SK-N-MC (cell line): ENCODE results near the gene BNIP3.
"Not testable (repeated sequence)": the region's sequence is repeated elsewhere in the genome, so short reads cannot be mapped to it uniquely, and the experiment has no call there.

Source experiments
- DNase-seq: peaks from one replicate; pipeline ENCODE4 v3.0.0-alpha.2; 2011; ENCODE audit warnings: low read depth, low spot score
- H3K27ac ChIP-seq: fragments of 200-600 bp; sonication (generic); 2 replicates; pipeline ENCODE4 v1.5.1; 2016; ENCODE audit warnings: mixed run types
- H3K36me3 ChIP-seq: fragments of 200-600 bp; sonication (generic); 2 replicates; pipeline ENCODE4 v1.6.1; 2017; ENCODE audit warnings: antibody characterized with exemption, low read length, mixed read lengths; ENCODE audit not compliant: insufficient read depth
- H3K4me3 ChIP-seq: fragments of 200-600 bp; sonication (generic); 2 replicates; pipeline ENCODE4 v1.5.1; 2016
- H3K9ac ChIP-seq: fragments of 200-600 bp; sonication (generic); 2 replicates; pipeline ENCODE4 v1.8.0; 2017; ENCODE audit warnings: mixed run types, mixed read lengths; ENCODE audit not compliant: insufficient read length
- H3K9me3 ChIP-seq: fragments of 200-600 bp; sonication (generic); 2 replicates; pipeline ENCODE4 v1.6.1; 2017; ENCODE audit warnings: low read depth, mild to moderate bottlenecking, antibody characterized with exemption, low read length, moderate library complexity, mixed read lengths
- EZH2 ChIP-seq: fragments of 200-600 bp; sonication (generic); IDR thresholded peaks from one replicate; pipeline ENCODE4 v1.6.1; 2017; ENCODE audit warnings: antibody characterized with exemption
- FOXP2 ChIP-seq: optimal IDR thresholded peaks from 2 replicates; pipeline ENCODE3; 2011; ENCODE audit warnings: mild to moderate bottlenecking, moderate library complexity; ENCODE audit not compliant: insufficient read depth; ENCODE audit errors: extremely low read length, control extremely low read depth
- POLR2AphosphoS5 ChIP-seq: IDR thresholded peaks from 2 replicates; pipeline ENCODE4 v1.6.1; 2012; ENCODE audit warnings: mild to moderate bottlenecking, low read depth, low read length, borderline replicate concordance

Gene BNIP3

DNA sequence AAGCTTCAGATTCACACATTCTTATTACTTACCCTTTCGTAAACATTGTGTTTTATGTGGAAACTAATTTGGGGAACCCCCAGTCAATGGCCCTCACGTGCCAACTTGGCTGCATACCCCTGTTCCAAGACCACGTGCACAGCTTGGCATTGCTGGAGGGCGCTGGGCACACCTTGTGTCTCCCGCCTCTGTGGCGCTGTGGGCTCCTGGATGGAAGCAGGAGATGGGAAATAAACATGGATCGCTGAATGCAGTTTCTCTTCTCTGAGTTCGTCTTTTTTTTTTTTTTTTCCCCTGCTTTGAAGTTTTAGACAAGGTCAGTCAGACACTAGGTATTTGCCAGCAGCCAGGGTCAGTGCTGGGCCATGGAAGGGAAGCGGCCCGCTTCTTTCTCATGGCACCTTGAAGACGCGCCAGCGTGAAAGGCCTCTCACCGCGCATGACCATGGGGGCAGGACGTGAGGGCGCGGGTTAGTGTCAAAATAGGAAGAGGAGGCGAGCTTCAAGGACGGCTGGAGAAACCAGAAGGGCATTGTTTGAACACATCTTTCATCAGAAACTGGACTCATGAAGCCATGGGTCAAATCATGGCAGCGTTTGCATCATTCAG is 27.3 kb downstream of the BNIP3 start:
- H3K9me3 ChIP-seq, result no peaks in the 10 kb centered on the region
- no peak overlapping the region for H3K27ac ChIP-seq
- peaks cover 5% of the 10 kb centered on the region; the same call in 1 of the 2 replicates for H3K36me3 ChIP-seq
- TF ChIP-seq EZH2, result no peak
- TF ChIP-seq FOXP2, result no peak
- TF ChIP-seq POLR2AphosphoS5, result no peak
- no peak for DNase-seq
- no peak overlapping the region for H3K4me3 ChIP-seq
- no peak overlapping the region for H3K9ac ChIP-seq

DNA sequence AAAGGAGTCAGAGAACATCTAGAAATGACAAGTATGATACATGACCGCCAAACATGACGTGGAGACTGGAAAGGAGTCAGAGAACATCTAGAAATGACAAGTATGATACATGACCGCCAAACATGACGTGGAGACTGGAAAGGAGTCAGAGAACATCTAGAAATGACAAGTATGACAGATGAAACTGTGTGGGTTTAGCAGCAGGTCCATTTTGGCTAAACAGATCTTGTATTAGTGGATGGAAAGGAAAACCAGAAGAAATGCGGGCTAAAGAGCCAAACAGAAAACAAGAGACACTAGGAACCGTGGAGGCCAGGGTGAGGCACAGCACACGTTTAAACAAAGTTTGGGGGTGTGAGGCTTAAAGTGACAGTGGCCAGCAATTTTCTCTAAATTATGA is 31.8 kb downstream of the BNIP3 start:
- not testable (repeated sequence) for H3K27ac ChIP-seq, H3K4me3 ChIP-seq

DNA sequence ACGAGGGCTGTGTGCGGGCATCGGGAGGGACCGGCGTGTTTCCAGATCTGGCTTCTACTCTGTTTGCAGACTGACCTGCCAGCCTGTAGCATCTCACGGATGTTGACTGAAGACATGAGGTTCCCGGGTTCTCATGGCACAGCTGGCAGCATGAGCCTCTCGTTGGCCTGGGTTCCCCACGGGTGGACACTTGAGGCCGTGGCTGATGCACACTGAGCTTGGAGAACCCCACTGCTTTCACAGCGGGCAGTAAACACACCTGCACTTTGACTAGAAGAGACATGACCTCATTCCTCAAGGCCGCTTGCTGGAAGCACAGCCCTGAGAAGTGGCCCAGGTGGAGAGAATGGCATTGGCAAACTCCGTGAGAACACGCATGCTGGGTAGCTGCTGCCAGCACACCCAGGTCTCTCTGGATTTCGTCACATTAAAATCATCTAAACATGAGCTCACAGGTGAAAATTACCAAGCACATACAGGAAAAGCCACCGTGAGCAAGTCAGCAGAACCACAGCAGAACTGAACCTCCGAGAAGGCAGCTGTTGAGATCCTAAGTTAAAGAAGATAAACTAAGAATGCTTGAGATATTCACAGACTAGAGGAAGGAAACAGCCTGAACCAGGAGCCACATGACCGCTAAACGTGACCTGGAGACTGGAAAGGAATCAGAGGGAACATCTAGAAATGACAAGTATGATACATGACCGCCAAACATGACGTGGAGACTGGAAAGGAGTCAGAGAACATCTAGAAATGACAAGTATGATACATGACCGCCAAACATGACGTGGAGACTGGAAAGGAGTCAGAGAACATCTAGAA is 32.5 kb downstream of the BNIP3 start:
- Histone ChIP-seq H3K36me3 (peaks cover 11% of the 10 kb centered on the region; the same call in 1 of the 2 replicates), H3K4me3 (no peak overlapping the region), H3K27ac (no peak overlapping the region), H3K9ac (no peak overlapping the region), H3K9me3 (no peaks in the 10 kb centered on the region)
- TF ChIP-seq EZH2 (no peak), POLR2AphosphoS5 (no peak)
- no peak for DNase-seq

More for the DNA sequence above, 31.8 kb downstream of the BNIP3 start:
- H3K9me3 ChIP-seq, DNase-seq, H3K9ac ChIP-seq: not testable (repeated sequence)
- peaks cover 11% of the 10 kb centered on the region; the same call in 1 of the 2 replicates for H3K36me3 ChIP-seq

DNA sequence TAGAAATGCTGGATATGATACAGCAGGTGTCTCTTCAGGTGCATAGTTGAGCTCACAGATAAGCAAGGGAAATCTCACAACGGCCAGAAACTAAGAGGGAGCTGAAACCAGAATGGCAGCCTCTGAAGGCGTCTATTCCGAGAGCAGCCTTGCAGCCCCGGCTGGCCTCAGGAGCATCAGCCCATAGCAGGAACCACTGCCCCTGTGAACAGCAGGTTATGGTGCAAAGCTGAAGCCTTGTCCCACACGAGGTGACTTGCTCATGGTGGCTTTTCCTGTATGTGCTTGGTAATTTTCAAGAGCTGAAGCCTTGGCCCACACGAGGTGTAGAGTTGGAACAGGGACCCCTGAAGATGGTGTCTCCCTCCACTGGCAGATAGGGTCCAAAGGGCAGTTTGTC is 33.2 kb downstream of the BNIP3 start:
- TF ChIP-seq POLR2AphosphoS5 (no peak), FOXP2 (no peak), EZH2 (no peak)
- DNase-seq, result no peak
- no peaks in the 10 kb centered on the region for H3K9me3 ChIP-seq
- H3K9ac ChIP-seq, result no peak overlapping the region
- peaks cover 11% of the 10 kb centered on the region; the same call in 1 of the 2 replicates for H3K36me3 ChIP-seq
- H3K27ac ChIP-seq, result no peak overlapping the region
- no peak overlapping the region for H3K4me3 ChIP-seq

DNA sequence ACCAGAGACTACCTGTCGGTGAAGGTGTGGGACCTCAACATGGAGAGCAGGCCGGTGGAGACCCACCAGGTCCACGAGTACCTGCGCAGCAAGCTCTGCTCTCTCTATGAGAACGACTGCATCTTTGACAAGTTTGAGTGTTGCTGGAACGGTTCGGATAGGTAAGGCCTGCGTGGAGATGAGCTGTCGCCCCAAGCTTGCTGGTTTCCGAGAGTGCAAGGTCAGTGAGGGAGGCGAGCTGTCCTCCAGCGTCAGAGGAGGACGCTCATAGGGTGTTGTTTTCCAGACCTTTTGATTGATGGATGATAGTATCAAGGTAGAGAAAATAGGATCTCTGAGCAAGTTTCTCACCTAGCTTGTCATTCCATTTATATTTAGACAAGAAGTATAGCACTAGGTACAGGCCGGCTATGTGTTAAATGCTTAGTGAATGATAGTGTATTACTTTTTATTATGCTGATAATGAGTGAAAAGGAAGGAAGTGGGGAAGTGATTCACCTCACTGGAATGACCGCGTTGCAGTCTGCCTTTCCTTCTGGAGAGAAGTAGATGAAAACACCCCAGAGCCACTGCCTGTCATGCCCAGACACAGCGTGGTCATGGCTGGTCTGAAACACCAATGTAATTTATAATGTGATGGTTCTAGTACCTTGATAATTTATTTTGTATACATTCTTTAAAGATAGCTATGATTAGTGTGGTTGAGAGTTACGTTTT is 33.9 kb downstream of the BNIP3 start:
- no peaks in the 10 kb centered on the region for H3K9me3 ChIP-seq
- H3K9ac ChIP-seq, result no peak overlapping the region
- no peak for DNase-seq
- H3K27ac ChIP-seq, result no peak overlapping the region
- TF ChIP-seq FOXP2 (no peak), EZH2 (no peak), POLR2AphosphoS5 (no peak)
- peaks cover 11% of the 10 kb centered on the region; the same call in 1 of the 2 replicates for H3K36me3 ChIP-seq
- no peak overlapping the region for H3K4me3 ChIP-seq

- DNase-seq, result no peak
- Histone ChIP-seq H3K36me3 (peaks cover 11% of the 10 kb centered on the region; the same call in 1 of the 2 replicates), H3K4me3 (no peak overlapping the region), H3K9me3 (no peaks in the 10 kb centered on the region), H3K27ac (no peak overlapping the region), H3K9ac (no peak overlapping the region)
- TF ChIP-seq EZH2 (no peak), FOXP2 (no peak), POLR2AphosphoS5 (no peak)
Observed at GRCh38 chr10:131946880-131947279, 34.8 kb downstream of the BNIP3 start.

DNA sequence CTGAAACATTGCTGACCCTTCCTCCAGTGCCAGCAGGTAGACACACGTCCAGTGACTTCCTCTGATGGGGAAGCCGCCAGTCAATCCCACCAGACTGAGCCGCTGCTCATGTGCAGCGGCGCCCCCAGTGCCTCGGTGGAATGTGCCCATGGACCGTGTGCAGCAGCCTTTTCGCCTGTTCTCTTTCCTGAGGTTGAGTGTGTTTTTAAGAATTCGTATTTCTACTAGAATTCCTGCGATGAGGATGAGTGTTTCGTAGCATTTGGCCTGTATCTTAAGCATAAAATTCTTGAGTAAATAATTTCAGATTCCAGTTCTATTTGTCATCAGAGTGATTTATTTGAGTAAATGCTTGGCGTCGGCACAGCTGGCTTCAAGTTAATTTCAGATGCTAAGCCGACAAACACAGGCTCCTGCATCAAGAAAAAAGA is 35.4 kb downstream of the BNIP3 start:
- Histone ChIP-seq H3K27ac (no peak overlapping the region), H3K9me3 (no peaks in the 10 kb centered on the region), H3K36me3 (peaks cover 11% of the 10 kb centered on the region; the same call in 1 of the 2 replicates), H3K9ac (no peak overlapping the region), H3K4me3 (no peak overlapping the region)
- DNase-seq, result no peak
- no peak for TF ChIP-seq EZH2
- no peak for TF ChIP-seq POLR2AphosphoS5
- TF ChIP-seq FOXP2, result no peak

- no peak overlapping the region for H3K4me3 ChIP-seq
- no peak for TF ChIP-seq POLR2AphosphoS5
- TF ChIP-seq FOXP2, result no peak
- TF ChIP-seq EZH2, result no peak
- H3K9ac ChIP-seq, result no peak overlapping the region
- DNase-seq, result no peak
- H3K9me3 ChIP-seq, result no peaks in the 10 kb centered on the region
- H3K36me3 ChIP-seq, result peaks cover 11% of the 10 kb centered on the region; the same call in 1 of the 2 replicates
- no peak overlapping the region for H3K27ac ChIP-seq
Observed at GRCh38 chr10:131944976-131945695, 36.6 kb downstream of the BNIP3 start.
